AG09309 (cell line): Measurements from ENCODE around the gene MORN4.

Experiments
- DNase-seq: peaks from one replicate; pipeline ENCODE4 v3.0.0-alpha.2; 2010; ENCODE audit warnings: low read depth
- H3K4me3 ChIP-seq: 2 replicates; pipeline ENCODE4 v1.5.1; 2011; ENCODE audit warnings: mild to moderate bottlenecking, low read depth, low read length, moderate library complexity; ENCODE audit not compliant: control insufficient read depth
- CTCF ChIP-seq: IDR thresholded peaks from 2 replicates; pipeline ENCODE4 v1.5.1; 2011; ENCODE audit warnings: mild to moderate bottlenecking, low read depth, low read length, inconsistent platforms; ENCODE audit not compliant: insufficient read depth, control insufficient read depth; ENCODE audit errors: missing control alignments

MORN4 gene

GRCh38 chr10:97597778-97598177 is 35.5 kb downstream of the MORN4 start:
- TF ChIP-seq CTCF: no peak

GRCh38 chr10:97596101-97597082 is 36.9 kb downstream of the MORN4 start:
- no peak overlapping the region for H3K4me3 ChIP-seq
- peak; percentile 49 for DNase-seq
- no peak for TF ChIP-seq CTCF

More at GRCh38 chr10:97597778-97598177, 35.5 kb downstream of the MORN4 start:
- no peak overlapping the region for H3K4me3 ChIP-seq
- no peak for DNase-seq

GRCh38 chr10:97593421-97593820 is 39.9 kb downstream of the MORN4 start:
- no peak for TF ChIP-seq CTCF
- no peak overlapping the region for H3K4me3 ChIP-seq
- no peak for DNase-seq

- no peak for DNase-seq
- H3K4me3 ChIP-seq: no peak overlapping the region
- TF ChIP-seq CTCF: no peak
These were observed 42.4 kb downstream of the MORN4 start for GRCh38 chr10:97590748-97591495.

GRCh38 chr10:97590082-97590747 is 43.1 kb downstream of the MORN4 start:
- H3K4me3 ChIP-seq: no peak overlapping the region
- DNase-seq: no peak
- no peak for TF ChIP-seq CTCF

- TF ChIP-seq CTCF: no peak
- DNase-seq: no peak
- no peak within 1 kb of the TSS for H3K4me3 ChIP-seq
These were observed 43.8 kb downstream of the MORN4 start, which contains the start of gene C10orf62 for GRCh38 chr10:97589479-97589878. Gene C10orf62 (plus strand): TSS chr10:97589721. CDS start chr10:97589898, 177 bp downstream.
